H9 (cell line): ENCODE results near the gene ZFYVE27. TPM values are rescaled to one million over a fixed set of nuclear protein-coding genes. Genes with fewer than 3 reads are reported as not detected.

Experiments
- DNase-seq: peaks from one replicate; pipeline ENCODE4 v3.0.0-alpha.2; 2017
- H2AFZ ChIP-seq: one replicate; pipeline ENCODE4 v1.6.1; 2013; ENCODE audit warnings: mild to moderate bottlenecking, low read length, control low read depth, moderate library complexity
- H2AK5ac ChIP-seq: 2 replicates; pipeline ENCODE4 v1.6.1; 2013; ENCODE audit warnings: low read length, control low read depth, mixed read lengths; ENCODE audit not compliant: insufficient read length
- H2BK120ac ChIP-seq: one replicate; pipeline ENCODE4 v1.6.1; 2013; ENCODE audit warnings: low read depth, mild to moderate bottlenecking, low read length, control low read depth, inconsistent platforms; ENCODE audit not compliant: poor library complexity, severe bottlenecking
- H2BK12ac ChIP-seq: 2 replicates; pipeline ENCODE4 v1.6.1; 2013; ENCODE audit warnings: low read length, control low read depth, mixed read lengths, low read depth; ENCODE audit not compliant: insufficient read length
- H2BK15ac ChIP-seq: 2 replicates; pipeline ENCODE4 v1.6.1; 2013; ENCODE audit warnings: low read depth, low read length, control low read depth
- H2BK20ac ChIP-seq: one replicate; pipeline ENCODE4 v1.6.1; 2013; ENCODE audit warnings: low read depth, mild to moderate bottlenecking, low read length, control low read depth, inconsistent platforms; ENCODE audit not compliant: poor library complexity, severe bottlenecking
- H2BK5ac ChIP-seq: 2 replicates; pipeline ENCODE4 v1.6.1; 2013; ENCODE audit warnings: low read length, control low read depth, mixed read lengths; ENCODE audit not compliant: insufficient read length
- H3K14ac ChIP-seq: 2 replicates; pipeline ENCODE4 v1.6.1; 2013; ENCODE audit warnings: low read length, control low read depth; ENCODE audit not compliant: insufficient read depth
- H3K18ac ChIP-seq: 2 replicates; pipeline ENCODE4 v1.6.1; 2013; ENCODE audit warnings: low read depth, mild to moderate bottlenecking, mixed read lengths, low read length, control low read depth; ENCODE audit not compliant: insufficient read length
- H3K23ac ChIP-seq: 2 replicates; pipeline ENCODE4 v1.6.1; 2013; ENCODE audit warnings: low read length, control low read depth, mixed read lengths, low read depth; ENCODE audit not compliant: insufficient read length
- H3K23me2 ChIP-seq: 2 replicates; pipeline ENCODE4 v1.6.1; 2013; ENCODE audit warnings: low read depth, mild to moderate bottlenecking, mixed read lengths, low read length, control low read depth; ENCODE audit not compliant: insufficient read length, poor library complexity, severe bottlenecking
- H3K27ac ChIP-seq: 2 replicates; pipeline ENCODE4 v1.5.1; 2013; ENCODE audit warnings: low read length, control low read depth, mixed read lengths, low read depth; ENCODE audit not compliant: insufficient read length
- H3K27me3 ChIP-seq: 2 replicates; pipeline ENCODE4 v1.6.1; 2013; ENCODE audit warnings: low read length, control low read depth, inconsistent platforms; ENCODE audit not compliant: insufficient read depth
- H3K4ac ChIP-seq: 2 replicates; pipeline ENCODE4 v1.6.1; 2013; ENCODE audit warnings: low read depth, mild to moderate bottlenecking, control low read depth, inconsistent platforms, low read length, moderate library complexity
- H3K4me1 ChIP-seq: 2 replicates; pipeline ENCODE4 v1.6.1; 2013; ENCODE audit warnings: low read length, control low read depth, inconsistent platforms; ENCODE audit not compliant: insufficient read depth
- H3K4me2 ChIP-seq: 2 replicates; pipeline ENCODE4 v1.6.1; 2013; ENCODE audit warnings: low read length, control low read depth, mixed read lengths; ENCODE audit not compliant: insufficient read length, insufficient read depth
- H3K56ac ChIP-seq: 2 replicates; pipeline ENCODE4 v1.6.1; 2013; ENCODE audit warnings: low read depth, mild to moderate bottlenecking, mixed read lengths, low read length, control low read depth; ENCODE audit not compliant: insufficient read length
- H3K79me1 ChIP-seq: 2 replicates; pipeline ENCODE4 v1.6.1; 2013; ENCODE audit warnings: low read depth, mild to moderate bottlenecking, moderate library complexity, low read length, control low read depth, inconsistent platforms; ENCODE audit not compliant: insufficient read depth, poor library complexity, severe bottlenecking
- H3K79me2 ChIP-seq: 2 replicates; pipeline ENCODE4 v1.6.1; 2013; ENCODE audit warnings: low read length, control low read depth, inconsistent platforms; ENCODE audit not compliant: insufficient read depth
- H3K9ac ChIP-seq: 2 replicates; pipeline ENCODE4 v1.6.1; 2013; ENCODE audit warnings: low read length, control low read depth, mixed read lengths; ENCODE audit not compliant: insufficient read length; ENCODE audit errors: extremely low read depth
- H3K9me3 ChIP-seq: one replicate; pipeline ENCODE4 v1.6.1; 2013; ENCODE audit warnings: low read depth, low read length, inconsistent platforms; ENCODE audit not compliant: control insufficient read depth
- H3T11ph ChIP-seq: one replicate; pipeline ENCODE4 v1.6.1; 2013; ENCODE audit warnings: mild to moderate bottlenecking, low read length, control low read depth, inconsistent platforms
- H4K20me1 ChIP-seq: one replicate; pipeline ENCODE4 v1.6.1; 2013; ENCODE audit not compliant: control insufficient read depth, insufficient read length, insufficient read depth
- H4K5ac ChIP-seq: 2 replicates; pipeline ENCODE4 v1.6.1; 2013; ENCODE audit warnings: low read depth, mild to moderate bottlenecking, mixed read lengths, low read length, control low read depth; ENCODE audit not compliant: insufficient read length
- H4K8ac ChIP-seq: replicated peaks from 2 replicates; pipeline ENCODE4 v1.6.1; 2013; ENCODE audit warnings: low read length, control low read depth, mixed read lengths, low read depth; ENCODE audit not compliant: insufficient read length
- H4K91ac ChIP-seq: 2 replicates; pipeline ENCODE4 v1.6.1; 2013; ENCODE audit warnings: low read depth, mild to moderate bottlenecking, moderate library complexity, mixed read lengths, low read length, control low read depth; ENCODE audit not compliant: insufficient read length
- H3K27ac Mint-ChIP-seq, 3 experiments: 2 replicates in 2 of 3; 3 replicates in 1 of 3; pipeline ENCODE4 v1.8.0; 2020 to 2021; ENCODE audit warnings: mixed read lengths in 3 of 3, mild to moderate bottlenecking in 1 of 3, moderate library complexity in 1 of 3
- H3K27me3 Mint-ChIP-seq: 2 replicates; pipeline ENCODE4 v1.8.0; 2021; ENCODE audit warnings: low read depth, mild to moderate bottlenecking, moderate library complexity, mixed read lengths
- H3K36me3 Mint-ChIP-seq, 3 experiments: 2 replicates in 2 of 3; 3 replicates in 1 of 3; pipeline ENCODE4 v1.8.0; 2020 to 2021; ENCODE audit warnings: low read depth in 3 of 3, mixed read lengths in 3 of 3; ENCODE audit not compliant: insufficient read depth in 1 of 3
- H3K4me1 Mint-ChIP-seq, 2 experiments: 2 replicates each; pipeline ENCODE4 v1.8.0; 2020; ENCODE audit warnings: mixed read lengths in 2 of 2
- H3K4me3 Mint-ChIP-seq, 2 experiments: 2 replicates in 1 of 2; 3 replicates in 1 of 2; pipeline ENCODE4 v1.8.0; 2020 to 2021; ENCODE audit warnings: mild to moderate bottlenecking in 2 of 2, mixed read lengths in 2 of 2, moderate library complexity in 1 of 2
- H3K9me3 Mint-ChIP-seq, 2 experiments: 2 replicates in 1 of 2; 3 replicates in 1 of 2; pipeline ENCODE4 v1.8.0; 2020; ENCODE audit warnings: mild to moderate bottlenecking in 2 of 2, mixed read lengths in 2 of 2, moderate library complexity in 1 of 2
- WGBS: extraction: QIAGEN DNeasy Blood & Tissue Kit; methylation state at CpG from one replicate; pipeline ENCODE4 v1.1.7; 2013; ENCODE audit warnings: missing lambda C conversion rate, low lambda C conversion rate, mixed read lengths; ENCODE audit not compliant: insufficient read length; ENCODE audit errors: extremely low coverage; 5-methylcytosine and 5-hydroxymethylcytosine counted together
- total RNA-seq: library from RNA; stranded (reverse); gene quantifications from 2 replicates; pipeline ENCODE4 v1.2.1, GENCODE V29; 2021
- TF ChIP-seq, protein P1 (sequence below): fragments of 200-600 bp; sonication (generic); conservative IDR thresholded peaks from 3 replicates; pipeline ENCODE4 v1.8.0; 2021; ENCODE audit warnings: antibody characterized with exemption, mild to moderate bottlenecking

The ZFYVE27 gene
- total RNA-seq, 1 experiment from 2014 or later = 33.2 TPM

DNA sequence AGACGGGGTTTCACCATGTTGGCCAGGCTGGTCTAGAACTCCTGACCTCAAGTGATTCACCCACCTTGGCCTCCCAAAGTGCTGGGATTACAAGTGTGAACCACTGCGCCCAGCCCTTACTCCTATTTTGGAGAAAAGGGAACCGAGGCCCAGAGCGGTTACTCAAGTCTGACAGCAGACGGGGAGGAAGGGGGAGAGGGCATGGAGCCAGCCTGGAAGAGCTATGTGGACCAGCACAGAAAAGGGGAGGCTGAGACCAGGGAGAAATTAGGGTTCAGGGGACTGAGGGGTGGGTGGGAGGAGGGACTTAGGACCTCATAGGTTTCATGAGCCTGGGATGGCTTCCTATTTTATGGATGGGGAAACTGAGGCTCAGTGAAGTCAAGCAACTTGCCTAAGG lies 33.3 kb downstream of the ZFYVE27 start:
- no peak overlapping the region for H3K23ac ChIP-seq
- H3K79me1 ChIP-seq = no peaks in the 10 kb centered on the region
- no peak overlapping the region for H4K91ac ChIP-seq
- no peak for DNase-seq
- peaks cover 9% of the 10 kb centered on the region for H3K23me2 ChIP-seq
- H3K18ac ChIP-seq = no peak overlapping the region
- H3K4ac ChIP-seq = no peak overlapping the region
- no peak overlapping the region for H2BK12ac ChIP-seq
- no peak overlapping the region for H2BK15ac ChIP-seq
- H3K9me3 ChIP-seq = no peaks in the 10 kb centered on the region
- H4K5ac ChIP-seq = no peak overlapping the region
- Mint-ChIP-seq H3K27ac (no peak overlapping the region), H3K36me3 (no peaks in the 10 kb centered on the region; a peak in 1 of 7 replicates), H3K27me3 (peaks cover 72% of the 10 kb centered on the region), H3K4me3 (peak overlapping the region; percentile 68 to 85; a peak in 3 of 5 replicates), H3K9me3 (peaks cover 0 to 2% of the 10 kb centered on the region in 2 experiments; a peak in 1 of 5 replicates), H3K4me1 (peaks cover 10 to 32% of the 10 kb centered on the region in 2 experiments)
- TF ChIP-seq, protein P1, sequence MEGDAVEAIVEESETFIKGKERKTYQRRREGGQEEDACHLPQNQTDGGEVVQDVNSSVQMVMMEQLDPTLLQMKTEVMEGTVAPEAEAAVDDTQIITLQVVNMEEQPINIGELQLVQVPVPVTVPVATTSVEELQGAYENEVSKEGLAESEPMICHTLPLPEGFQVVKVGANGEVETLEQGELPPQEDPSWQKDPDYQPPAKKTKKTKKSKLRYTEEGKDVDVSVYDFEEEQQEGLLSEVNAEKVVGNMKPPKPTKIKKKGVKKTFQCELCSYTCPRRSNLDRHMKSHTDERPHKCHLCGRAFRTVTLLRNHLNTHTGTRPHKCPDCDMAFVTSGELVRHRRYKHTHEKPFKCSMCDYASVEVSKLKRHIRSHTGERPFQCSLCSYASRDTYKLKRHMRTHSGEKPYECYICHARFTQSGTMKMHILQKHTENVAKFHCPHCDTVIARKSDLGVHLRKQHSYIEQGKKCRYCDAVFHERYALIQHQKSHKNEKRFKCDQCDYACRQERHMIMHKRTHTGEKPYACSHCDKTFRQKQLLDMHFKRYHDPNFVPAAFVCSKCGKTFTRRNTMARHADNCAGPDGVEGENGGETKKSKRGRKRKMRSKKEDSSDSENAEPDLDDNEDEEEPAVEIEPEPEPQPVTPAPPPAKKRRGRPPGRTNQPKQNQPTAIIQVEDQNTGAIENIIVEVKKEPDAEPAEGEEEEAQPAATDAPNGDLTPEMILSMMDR = no peak
- H3K14ac ChIP-seq = no peak overlapping the region
- no CpG with 5 or more reads among the region's 5 CpGs for WGBS
- no peak overlapping the region for H2BK20ac ChIP-seq
- H3K56ac ChIP-seq = no peak overlapping the region
- H2AK5ac ChIP-seq = no peak overlapping the region
- H4K20me1 ChIP-seq = peaks cover 2% of the 10 kb centered on the region
- no peak overlapping the region for H2BK120ac ChIP-seq
- no peak overlapping the region for H4K8ac ChIP-seq
- no peak overlapping the region for H3K4me2 ChIP-seq
- H3K27me3 ChIP-seq = peaks cover 19% of the 10 kb centered on the region; the same call in 1 of the 2 replicates
- H3T11ph ChIP-seq = no peak overlapping the region
- H3K9ac ChIP-seq = no peak overlapping the region
- H3K27ac ChIP-seq = no peak overlapping the region
- H2AFZ ChIP-seq = no peak overlapping the region
- H3K79me2 ChIP-seq = no peaks in the 10 kb centered on the region
- no peak overlapping the region for H2BK5ac ChIP-seq
- H3K4me1 ChIP-seq = no peaks in the 10 kb centered on the region
